Smooth muscle cell (in vitro differentiated cells): ENCODE measurements around the gene ZMIZ1. TPM values are rescaled to one million over a fixed set of nuclear protein-coding genes. Genes with fewer than 3 reads are reported as not detected.
A peak's percentile ranks its signal among the peaks of the same experiment; 100 is the strongest.

Experiments
- DNase-seq: peaks from one replicate; lab custom pipeline; 2025; ENCODE audit not compliant: unreplicated experiment; lab: John Stamatoyannopoulos, UW
- H2AFZ ChIP-seq: fragments of 200-600 bp; sonication (generic); 2 replicates; pipeline ENCODE4 v1.6.0; 2016; ENCODE audit warnings: antibody characterized with exemption, low read depth, mild to moderate bottlenecking
- H3F3A ChIP-seq: fragments of 200-600 bp; sonication (generic); 2 replicates; pipeline ENCODE4 v1.6.0; 2017; ENCODE audit warnings: antibody characterized with exemption, low read depth
- H3K27ac ChIP-seq: fragments of 200-600 bp; sonication (generic); 2 replicates; pipeline ENCODE4 v1.5.1; 2016; ENCODE audit warnings: low read depth, mild to moderate bottlenecking
- H3K27me3 ChIP-seq: fragments of 200-600 bp; sonication (generic); 2 replicates; pipeline ENCODE4 v1.6.1; 2016; ENCODE audit warnings: low read depth, mild to moderate bottlenecking
- H3K36me3 ChIP-seq: fragments of 200-600 bp; sonication (generic); 2 replicates; pipeline ENCODE4 v1.5.1; 2016; ENCODE audit warnings: low read depth
- H3K4me1 ChIP-seq: fragments of 200-600 bp; sonication (generic); 2 replicates; pipeline ENCODE4 v1.5.1; 2016; ENCODE audit warnings: low read depth
- H3K4me2 ChIP-seq: fragments of 200-600 bp; sonication (generic); 2 replicates; pipeline ENCODE4 v1.6.0; 2016; ENCODE audit warnings: mild to moderate bottlenecking
- H3K4me3 ChIP-seq: fragments of 200-600 bp; sonication (generic); 2 replicates; pipeline ENCODE4 v1.5.1; 2016; ENCODE audit warnings: mild to moderate bottlenecking
- H3K79me2 ChIP-seq: fragments of 200-600 bp; sonication (generic); 2 replicates; pipeline ENCODE4 v1.6.0; 2016; ENCODE audit warnings: low read depth, mild to moderate bottlenecking
- H3K9ac ChIP-seq: fragments of 200-600 bp; sonication (generic); 2 replicates; pipeline ENCODE4 v1.6.0; 2016; ENCODE audit warnings: low read depth
- H3K9me3 ChIP-seq: fragments of 200-600 bp; sonication (generic); replicated peaks from 2 replicates; pipeline ENCODE4 v1.5.1; 2016; ENCODE audit warnings: low read depth
- H4K20me1 ChIP-seq: fragments of 200-600 bp; sonication (generic); 2 replicates; pipeline ENCODE4 v1.6.0; 2016; ENCODE audit warnings: low read depth
- CTCF ChIP-seq: fragments of 200-600 bp; sonication (generic); IDR thresholded peaks from 2 replicates; pipeline ENCODE4 v1.5.1; 2017; ENCODE audit warnings: borderline replicate concordance, mild to moderate bottlenecking, antibody characterized with exemption; ENCODE audit not compliant: insufficient read depth, poor library complexity, severe bottlenecking
- WGBS: methylation state at CpG from one replicate; pipeline ENCODE4 v1.1.7; 2016; ENCODE audit warnings: low lambda C conversion rate; 5-methylcytosine and 5-hydroxymethylcytosine counted together
- polyA plus RNA-seq: library from polyadenylated mRNA; unstranded; fragments of >200 nt; fragmentation: Nextera tagmentation; extraction: Ambion mirVana; gene quantifications from 2 replicates; pipeline ENCODE4 v1.2.1, GENCODE V29; 2016
- total RNA-seq: library from RNA; depleted of rRNA; stranded (reverse); fragments of >200 nt; gene quantifications from 2 replicates; pipeline ENCODE4 v1.2.3, GENCODE V29; 2014

Gene ZMIZ1
- total and polyA plus RNA-seq, 2 experiments from 2014 or later = 24.2 to 31.3 TPM

- H3K4me1 ChIP-seq = peaks cover 18% of the 10 kb centered on the region
- H3K79me2 ChIP-seq = peaks cover 65% of the 10 kb centered on the region
- H2AFZ ChIP-seq = no peak overlapping the region
- TF ChIP-seq CTCF = no peak
- H3K9me3 ChIP-seq = no peaks in the 10 kb centered on the region
- no peak overlapping the region for H3K4me3 ChIP-seq
- H3K9ac ChIP-seq = no peak overlapping the region
- peaks cover 97% of the 10 kb centered on the region for H4K20me1 ChIP-seq
- no peaks in the 10 kb centered on the region for H3F3A ChIP-seq
- no peaks in the 10 kb centered on the region for H3K27me3 ChIP-seq
- no peak overlapping the region for H3K27ac ChIP-seq
- no peak for DNase-seq
- 92% methylated on average over 9 of the region's 9 CpGs for WGBS
- no peak overlapping the region for H3K4me2 ChIP-seq
- no peaks in the 10 kb centered on the region for H3K36me3 ChIP-seq
Observed at GRCh38 chr10:79245539-79246208, 176.9 kb downstream of the ZMIZ1 start.

GRCh38 chr10:79246209-79246581, 177.4 kb downstream of the ZMIZ1 start:
- H3F3A ChIP-seq = no peaks in the 10 kb centered on the region
- no peaks in the 10 kb centered on the region for H3K36me3 ChIP-seq
- H3K27me3 ChIP-seq = no peaks in the 10 kb centered on the region
- H3K27ac ChIP-seq = peak overlapping the region; percentile 4
- peaks cover 69% of the 10 kb centered on the region for H3K79me2 ChIP-seq
- no peak overlapping the region for H3K4me3 ChIP-seq
- no peak overlapping the region for H3K4me2 ChIP-seq
- DNase-seq = no peak
- no peak overlapping the region for H2AFZ ChIP-seq
- 97% methylated on average over 14 of the region's 14 CpGs for WGBS
- no peak overlapping the region for H3K9ac ChIP-seq
- no peak for TF ChIP-seq CTCF
- no peaks in the 10 kb centered on the region for H3K9me3 ChIP-seq
- H3K4me1 ChIP-seq = peaks cover 15% of the 10 kb centered on the region
- H4K20me1 ChIP-seq = peaks cover 97% of the 10 kb centered on the region

- Histone ChIP-seq H3K4me1 (peaks cover 9% of the 10 kb centered on the region), H3K79me2 (peaks cover 74% of the 10 kb centered on the region), H3K9me3 (no peaks in the 10 kb centered on the region), H3K4me2 (no peak overlapping the region), H4K20me1 (peaks cover 97% of the 10 kb centered on the region), H3F3A (no peaks in the 10 kb centered on the region), H3K27me3 (no peaks in the 10 kb centered on the region), H3K27ac (peak overlapping the region; percentile 4), H3K36me3 (no peaks in the 10 kb centered on the region), H2AFZ (no peak overlapping the region), H3K9ac (no peak overlapping the region), H3K4me3 (no peak overlapping the region)
- DNase-seq = no peak
- no peak for TF ChIP-seq CTCF
- WGBS = 71% methylated on average over 14 of the region's 14 CpGs
Observed at GRCh38 chr10:79246606-79247275, 178.0 kb downstream of the ZMIZ1 start.
